Adrenal gland (tissue), 12 donors: ENCODE results near the gene RPL39. TPM values are rescaled to one million over a fixed set of nuclear protein-coding genes. Genes with fewer than 3 reads are reported as not detected.
A peak's percentile ranks its signal among the peaks of the same experiment; 100 is the strongest.
"Not testable (repeated sequence)": the region's sequence is repeated elsewhere in the genome, so short reads cannot be mapped to it uniquely, and the experiment has no call there.

Experiments used
- DNase-seq, 7 donors: peaks; one replicate each; pipeline ENCODE4 v3.0.0-alpha.2; 2019 to 2020
- H3K27ac ChIP-seq, 5 donors: fragments of 200-600 bp; sonication (generic) in 4 of 5; 1 replicate in 3 of 5; 2 replicates in 2 of 5; pipeline versions ENCODE4 v1.5.1 to v1.8.0; 2016 to 2020; ENCODE audit warnings: mild to moderate bottlenecking in 1 of 5
- H3K27me3 ChIP-seq: fragments of 200-600 bp; 2 replicates; pipeline ENCODE4 v1.8.0; 2021
- H3K36me3 ChIP-seq, 2 donors: fragments of 200-600 bp; replicated peaks in 1 of 2; 1 replicate in 1 of 2; 2 replicates in 1 of 2; pipeline versions ENCODE4 v1.5.1 to v1.8.0; 2018 to 2022
- H3K4me1 ChIP-seq, 2 donors: fragments of 200-600 bp; replicated peaks in 1 of 2; 1 replicate in 1 of 2; 2 replicates in 1 of 2; pipeline versions ENCODE4 v1.5.1 to v1.8.0; 2018 to 2021
- H3K4me3 ChIP-seq, 4 donors: fragments of 200-600 bp; sonication (generic) in 3 of 4; one replicate each; pipeline ENCODE4 v1.5.1; 2016 to 2018
- H3K9me3 ChIP-seq, 3 donors: fragments of 200-600 bp; sonication (generic) in 1 of 3; replicated peaks in 1 of 3; 1 replicate in 2 of 3; 2 replicates in 1 of 3; pipeline versions ENCODE4 v1.5.1 to v1.8.0; 2016 to 2021
- POLR2A ChIP-seq, 2 donors: fragments of 450-650 bp; IDR thresholded peaks; one replicate each; pipeline ENCODE4 v1.6.1; 2017; ENCODE audit warnings: antibody characterized with exemption in 2 of 2, mild to moderate bottlenecking in 2 of 2, moderate library complexity in 1 of 2
- WGBS, 4 donors: extraction: QIAGEN DNeasy Blood & Tissue Kit in 2 of 4; methylation state at CpG; one replicate each; pipeline versions ENCODE4 v1.1.5 to v1.1.7; 2013 to 2017; 5-methylcytosine and 5-hydroxymethylcytosine counted together
- intact Hi-C, 2 donors: fragments of 100-400 bp; cut with DNase I; formaldehyde crosslinking; loops; one replicate each; pipeline versions ENCODE4 v1.14.1 to v1.15.0; 2022 to 2023
- polyA plus RNA-seq, 3 donors: library from polyadenylated mRNA; stranded (reverse); fragments of 200-250 nt in 2 of 3; fragments of 350-450 nt in 1 of 3; fragmentation: Illumina TruSeq in 1 of 3; extraction: RNeasy Lipid Tissue Mini Kit (QIAGEN cat#74804) in 1 of 3; gene quantifications; one replicate each; pipeline ENCODE4 v1.2.3, GENCODE V29; 2013 to 2014
- total RNA-seq, 9 donors: library from RNA; depleted of rRNA in 4 of 9; stranded (reverse); fragments of >200 nt in 4 of 9; fragments of 120-200 nt in 1 of 9; fragmentation: NEBNext Ultra II Directional in 1 of 9; extraction: Animal tissue kit (Norgen Biotek cat#: 25700) in 1 of 9; gene quantifications; one replicate each; pipeline versions ENCODE4 v1.1.0 to v1.2.4, GENCODE V29; 2013 to 2023
- TF ChIP-seq, protein P1 (sequence below), 6 experiments: fragments of 450-650 bp in 4 of 6; fragments of 200-600 bp in 2 of 6; sonication (generic) in 1 of 6; IDR thresholded peaks; 1 replicate in 5 of 6; 2 replicates in 1 of 6; pipeline versions ENCODE4 v1.5.1 to v1.8.0; 2016 to 2021; ENCODE audit warnings: antibody characterized with exemption in 6 of 6, mild to moderate bottlenecking in 2 of 6, moderate library complexity in 1 of 6
- donor health status: healthy with polysubstance abuse.
- donor health status: Bipolar disorder and iron deficiency.
- donor health status: DM: yes; HTN: yes; CAD: no.
- donor health status: DM: no; HTN: no; CAD: no.
- donor health status: DM: no; HTN: no; CAD: no.
- donor health status: DM: yes; HTN: yes; CAD: no.

Gene RPL39
- total and polyA plus RNA-seq, 12 donors, result 797 to 4,409 (median 2,170) TPM

DNA sequence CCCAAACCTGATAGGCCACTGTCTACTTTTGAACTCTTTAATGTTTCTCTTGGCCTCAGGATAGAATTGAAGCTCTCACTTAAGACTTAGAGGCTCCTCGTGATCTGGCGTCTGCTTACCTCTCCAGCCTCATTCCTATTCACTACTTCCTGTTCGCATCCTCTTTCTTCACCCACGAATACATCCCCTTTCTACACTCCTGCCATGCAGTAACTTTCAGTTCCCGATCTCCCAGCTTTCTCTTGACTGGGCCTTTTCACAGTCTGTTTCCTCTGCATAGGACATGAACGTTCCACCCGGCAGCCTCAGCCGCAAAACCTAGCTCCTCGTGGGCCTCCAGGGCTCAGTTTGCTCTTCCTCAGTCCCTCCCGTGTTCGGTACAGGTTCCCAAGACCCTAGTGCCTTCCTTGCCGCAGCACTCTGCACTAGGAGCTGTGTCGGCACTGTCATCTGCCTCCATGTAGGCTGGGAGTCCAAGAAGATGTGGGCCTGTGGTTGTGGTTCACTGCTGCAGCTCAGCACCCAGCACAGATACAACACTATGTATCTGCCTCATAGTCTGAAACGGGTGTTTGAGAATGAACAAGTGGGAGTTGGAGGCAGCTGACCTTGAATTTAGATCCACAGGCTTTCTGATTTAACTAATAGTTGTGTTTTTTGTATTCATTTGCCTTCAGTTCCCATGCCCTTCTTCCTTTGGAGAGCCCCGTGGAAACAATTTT is 15.8 kb downstream of the RPL39 start:
- no peaks in the 10 kb centered on the region for H3K9me3 ChIP-seq
- 75 to 79% (median 77%) methylated on average over 9 to 15 of the region's 15 CpGs for WGBS, 4 donors

DNA sequence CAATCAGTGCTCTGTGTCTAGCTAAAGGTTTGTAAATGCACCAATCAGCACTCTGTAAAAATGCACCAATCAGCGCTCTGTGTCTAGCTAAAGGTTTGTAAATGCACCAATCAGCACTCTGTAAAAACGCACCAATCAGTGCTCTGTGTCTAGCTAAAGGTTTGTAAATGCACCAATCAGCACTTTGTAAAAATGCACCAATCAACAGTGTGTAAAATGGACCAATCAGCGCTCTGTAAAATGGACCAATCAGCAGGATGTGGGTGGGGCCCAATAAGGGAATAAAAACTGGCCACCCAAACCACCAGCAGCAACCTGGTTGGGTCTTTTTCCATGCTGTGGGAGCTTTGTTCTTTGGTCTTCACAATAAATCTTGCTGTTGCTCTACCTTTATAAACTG is 22.0 kb downstream of the RPL39 start:
- intact Hi-C loops, result not testable (repeated sequence)

More for the DNA sequence above, 15.8 kb downstream of the RPL39 start:
- intact Hi-C loops, result no loop called here
- Histone ChIP-seq H3K27ac (peak overlapping the region in 1 of 5 donors; percentile 50), H3K27me3 (no peaks in the 10 kb centered on the region), H3K36me3 (no peaks in the 10 kb centered on the region), H3K4me3 (no peak overlapping the region), H3K4me1 (no peaks in the 10 kb centered on the region)
- no peak for DNase-seq
- no peak for TF ChIP-seq POLR2A (IDR thresholded peaks at IDR 0.05)
- TF ChIP-seq, protein P1, sequence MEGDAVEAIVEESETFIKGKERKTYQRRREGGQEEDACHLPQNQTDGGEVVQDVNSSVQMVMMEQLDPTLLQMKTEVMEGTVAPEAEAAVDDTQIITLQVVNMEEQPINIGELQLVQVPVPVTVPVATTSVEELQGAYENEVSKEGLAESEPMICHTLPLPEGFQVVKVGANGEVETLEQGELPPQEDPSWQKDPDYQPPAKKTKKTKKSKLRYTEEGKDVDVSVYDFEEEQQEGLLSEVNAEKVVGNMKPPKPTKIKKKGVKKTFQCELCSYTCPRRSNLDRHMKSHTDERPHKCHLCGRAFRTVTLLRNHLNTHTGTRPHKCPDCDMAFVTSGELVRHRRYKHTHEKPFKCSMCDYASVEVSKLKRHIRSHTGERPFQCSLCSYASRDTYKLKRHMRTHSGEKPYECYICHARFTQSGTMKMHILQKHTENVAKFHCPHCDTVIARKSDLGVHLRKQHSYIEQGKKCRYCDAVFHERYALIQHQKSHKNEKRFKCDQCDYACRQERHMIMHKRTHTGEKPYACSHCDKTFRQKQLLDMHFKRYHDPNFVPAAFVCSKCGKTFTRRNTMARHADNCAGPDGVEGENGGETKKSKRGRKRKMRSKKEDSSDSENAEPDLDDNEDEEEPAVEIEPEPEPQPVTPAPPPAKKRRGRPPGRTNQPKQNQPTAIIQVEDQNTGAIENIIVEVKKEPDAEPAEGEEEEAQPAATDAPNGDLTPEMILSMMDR (IDR thresholded peaks at IDR 0.05), result no peak

DNA sequence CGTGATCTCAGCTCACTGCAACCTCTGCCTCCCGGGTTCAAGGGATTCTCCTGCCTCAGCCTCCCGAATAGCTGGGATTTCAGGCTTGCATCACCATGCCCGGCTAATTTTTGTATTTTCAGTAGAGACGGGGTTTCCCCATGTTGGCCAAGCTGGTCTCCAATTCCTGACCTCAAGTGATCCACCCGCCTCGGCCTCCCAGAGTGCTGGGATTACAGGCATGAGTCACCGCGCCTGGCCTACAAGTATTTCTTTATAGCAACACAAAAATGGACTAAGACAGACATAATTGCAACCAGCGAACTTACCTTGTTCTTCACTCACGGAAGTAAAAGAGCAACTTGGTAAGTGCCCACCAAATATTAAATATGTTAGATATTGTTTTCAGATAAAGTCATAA is 23.0 kb downstream of the RPL39 start:
- intact Hi-C loops, H3K4me3 ChIP-seq: not testable (repeated sequence)
- WGBS, 4 donors, result 83 to 93% (median 90%) methylated on average over 11 of the region's 11 CpGs

More for the DNA sequence above, 22.0 kb downstream of the RPL39 start:
- not testable (repeated sequence) for H3K4me1 ChIP-seq, DNase-seq, H3K27ac ChIP-seq, H3K27me3 ChIP-seq, H3K4me3 ChIP-seq, H3K36me3 ChIP-seq, H3K9me3 ChIP-seq
- 83 to 98% (median 85%) methylated on average over 2 to 3 of the region's 3 CpGs; no CpG with 5 or more reads in 1 of the 4 donors for WGBS, 4 donors

DNA sequence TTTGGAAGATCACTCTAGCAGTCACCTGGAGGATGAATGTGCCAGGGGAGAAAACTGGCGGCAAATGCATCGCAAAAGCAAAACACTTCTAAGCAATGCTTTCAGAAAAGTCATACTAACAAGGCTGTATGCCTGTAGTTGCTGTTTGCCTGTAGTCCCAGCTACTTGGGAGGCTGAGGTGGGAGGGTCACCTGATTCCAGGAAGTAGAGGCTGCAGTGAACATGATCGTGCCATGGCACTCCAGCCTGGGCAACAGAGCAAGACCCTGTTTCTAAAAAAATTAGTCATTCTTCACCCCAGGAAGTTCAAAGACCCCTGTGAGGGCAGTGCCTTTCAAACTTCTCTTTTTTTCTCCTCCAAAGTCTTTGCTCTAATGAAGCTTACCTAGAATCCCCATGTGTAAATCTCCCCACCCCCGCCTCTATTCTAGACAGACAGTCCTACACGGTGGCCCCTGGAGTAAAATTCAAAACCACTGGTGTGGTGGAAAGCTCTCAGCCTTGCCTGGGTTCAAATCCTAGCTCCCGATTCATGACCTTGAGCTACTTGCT is 27.5 kb downstream of the RPL39 start:
- H3K4me1 ChIP-seq, result no peaks in the 10 kb centered on the region
- intact Hi-C loops, result no loop called here
- no peaks in the 10 kb centered on the region for H3K36me3 ChIP-seq
- peaks cover 6% of the 10 kb centered on the region for H3K27me3 ChIP-seq
- TF ChIP-seq, protein P1 (IDR thresholded peaks at IDR 0.05), result no peak
- no peak for TF ChIP-seq POLR2A (IDR thresholded peaks at IDR 0.05)
- H3K9me3 ChIP-seq, result no peaks in the 10 kb centered on the region
- WGBS, 4 donors, result 69 to 87% (median 82%) methylated on average over 4 to 6 of the region's 6 CpGs
- no peak for DNase-seq
- H3K4me3 ChIP-seq, result no peak overlapping the region
- H3K27ac ChIP-seq, result no peak overlapping the region

More for the DNA sequence above, 23.0 kb downstream of the RPL39 start:
- H3K4me1 ChIP-seq, H3K27me3 ChIP-seq, H3K27ac ChIP-seq, H3K36me3 ChIP-seq, H3K9me3 ChIP-seq, DNase-seq: not testable (repeated sequence)

DNA sequence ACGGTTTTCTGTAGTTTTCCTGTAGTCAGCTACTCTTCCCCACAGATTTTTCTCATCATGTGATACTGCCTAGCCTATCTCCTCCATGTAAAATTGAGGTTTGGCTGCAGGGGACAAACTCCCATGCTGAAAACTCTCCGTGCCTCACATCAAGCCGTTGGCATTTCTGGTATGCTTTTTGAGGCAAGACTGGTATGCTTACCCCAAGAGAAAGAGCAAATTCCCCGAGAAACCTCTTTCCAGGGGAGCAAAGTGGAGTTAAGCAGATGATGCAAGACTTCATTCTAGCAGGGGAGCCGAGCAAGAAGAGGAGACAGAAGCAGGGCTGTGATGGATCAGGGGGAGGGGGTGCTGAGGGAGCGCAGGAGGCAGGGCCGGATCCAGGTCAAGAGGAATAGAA is 28.2 kb downstream of the RPL39 start:
- intact Hi-C loops, result no loop called here
- no peak overlapping the region for H3K4me3 ChIP-seq
- TF ChIP-seq POLR2A (IDR thresholded peaks at IDR 0.05), result no peak
- TF ChIP-seq, protein P1 (IDR thresholded peaks at IDR 0.05), result no peak

More for the DNA sequence above, 28.2 kb downstream of the RPL39 start:
- DNase-seq, result no peak
- Histone ChIP-seq H3K27me3 (peaks cover 6% of the 10 kb centered on the region), H3K36me3 (no peaks in the 10 kb centered on the region), H3K9me3 (no peaks in the 10 kb centered on the region), H3K4me1 (no peaks in the 10 kb centered on the region), H3K27ac (no peak overlapping the region)
- 48 to 80% (median 61%) methylated on average over 7 of the region's 7 CpGs for WGBS, 4 donors
